ENCODE results near the gene CCL21.

CCL21 gene

GRCh38 chr9:34712140-34712539 is 2.2 kb upstream of the CCL21 start:
- TF ChIP-seq SNAI2 (CRISPR knock-in tag; IDR thresholded peaks at IDR 0.05) (no peak), PPARA (CRISPR knock-in tag; IDR thresholded peaks at IDR 0.05; ENCODE audit: borderline replicate concordance) (no peak), PATZ1 (CRISPR knock-in tag; IDR thresholded peaks at IDR 0.05; ENCODE audit: borderline replicate concordance) (no peak), BACH2 (CRISPR knock-in tag; IDR thresholded peaks at IDR 0.05; ENCODE audit: borderline replicate concordance) (no peak), GLIS3 (CRISPR knock-in tag; IDR thresholded peaks at IDR 0.05) (no peak), TOX (CRISPR knock-in tag; IDR thresholded peaks at IDR 0.05; ENCODE audit: borderline replicate concordance) (no peak), ZFP30 (CRISPR knock-in tag; IDR thresholded peaks at IDR 0.05) (no peak), ARNTL (CRISPR knock-in tag; IDR thresholded peaks at IDR 0.05; ENCODE audit: borderline replicate concordance, low read depth) (no peak), OSR1 (CRISPR knock-in tag; IDR thresholded peaks at IDR 0.05) (no peak), RARB (CRISPR knock-in tag; IDR thresholded peaks at IDR 0.05) (no peak), ZNF70 (CRISPR knock-in tag; IDR thresholded peaks at IDR 0.05) (no peak)
- TF ChIP-seq, protein P1, sequence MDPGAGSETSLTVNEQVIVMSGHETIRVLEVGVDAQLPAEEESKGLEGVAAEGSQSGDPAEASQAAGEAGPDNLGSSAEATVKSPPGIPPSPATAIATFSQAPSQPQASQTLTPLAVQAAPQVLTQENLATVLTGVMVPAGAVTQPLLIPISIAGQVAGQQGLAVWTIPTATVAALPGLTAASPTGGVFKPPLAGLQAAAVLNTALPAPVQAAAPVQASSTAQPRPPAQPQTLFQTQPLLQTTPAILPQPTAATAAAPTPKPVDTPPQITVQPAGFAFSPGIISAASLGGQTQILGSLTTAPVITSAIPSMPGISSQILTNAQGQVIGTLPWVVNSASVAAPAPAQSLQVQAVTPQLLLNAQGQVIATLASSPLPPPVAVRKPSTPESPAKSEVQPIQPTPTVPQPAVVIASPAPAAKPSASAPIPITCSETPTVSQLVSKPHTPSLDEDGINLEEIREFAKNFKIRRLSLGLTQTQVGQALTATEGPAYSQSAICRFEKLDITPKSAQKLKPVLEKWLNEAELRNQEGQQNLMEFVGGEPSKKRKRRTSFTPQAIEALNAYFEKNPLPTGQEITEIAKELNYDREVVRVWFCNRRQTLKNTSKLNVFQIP (CRISPR knock-in tag; IDR thresholded peaks at IDR 0.05; ENCODE audit: borderline replicate concordance, low read depth) = no peak
- TF ChIP-seq, protein P2, sequence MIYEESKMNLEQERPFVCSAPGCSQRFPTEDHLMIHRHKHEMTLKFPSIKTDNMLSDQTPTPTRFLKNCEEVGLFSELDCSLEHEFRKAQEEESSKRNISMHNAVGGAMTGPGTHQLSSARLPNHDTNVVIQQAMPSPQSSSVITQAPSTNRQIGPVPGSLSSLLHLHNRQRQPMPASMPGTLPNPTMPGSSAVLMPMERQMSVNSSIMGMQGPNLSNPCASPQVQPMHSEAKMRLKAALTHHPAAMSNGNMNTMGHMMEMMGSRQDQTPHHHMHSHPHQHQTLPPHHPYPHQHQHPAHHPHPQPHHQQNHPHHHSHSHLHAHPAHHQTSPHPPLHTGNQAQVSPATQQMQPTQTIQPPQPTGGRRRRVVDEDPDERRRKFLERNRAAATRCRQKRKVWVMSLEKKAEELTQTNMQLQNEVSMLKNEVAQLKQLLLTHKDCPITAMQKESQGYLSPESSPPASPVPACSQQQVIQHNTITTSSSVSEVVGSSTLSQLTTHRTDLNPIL (CRISPR knock-in tag; IDR thresholded peaks at IDR 0.05; ENCODE audit: low read depth) = no peak
- TF ChIP-seq, protein P3, sequence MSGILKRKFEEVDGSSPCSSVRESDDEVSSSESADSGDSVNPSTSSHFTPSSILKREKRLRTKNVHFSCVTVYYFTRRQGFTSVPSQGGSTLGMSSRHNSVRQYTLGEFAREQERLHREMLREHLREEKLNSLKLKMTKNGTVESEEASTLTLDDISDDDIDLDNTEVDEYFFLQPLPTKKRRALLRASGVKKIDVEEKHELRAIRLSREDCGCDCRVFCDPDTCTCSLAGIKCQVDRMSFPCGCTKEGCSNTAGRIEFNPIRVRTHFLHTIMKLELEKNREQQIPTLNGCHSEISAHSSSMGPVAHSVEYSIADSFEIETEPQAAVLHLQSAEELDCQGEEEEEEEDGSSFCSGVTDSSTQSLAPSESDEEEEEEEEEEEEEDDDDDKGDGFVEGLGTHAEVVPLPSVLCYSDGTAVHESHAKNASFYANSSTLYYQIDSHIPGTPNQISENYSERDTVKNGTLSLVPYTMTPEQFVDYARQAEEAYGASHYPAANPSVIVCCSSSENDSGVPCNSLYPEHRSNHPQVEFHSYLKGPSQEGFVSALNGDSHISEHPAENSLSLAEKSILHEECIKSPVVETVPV (CRISPR knock-in tag; IDR thresholded peaks at IDR 0.05) = no peak
- ATAC-seq = no peak

DNA sequence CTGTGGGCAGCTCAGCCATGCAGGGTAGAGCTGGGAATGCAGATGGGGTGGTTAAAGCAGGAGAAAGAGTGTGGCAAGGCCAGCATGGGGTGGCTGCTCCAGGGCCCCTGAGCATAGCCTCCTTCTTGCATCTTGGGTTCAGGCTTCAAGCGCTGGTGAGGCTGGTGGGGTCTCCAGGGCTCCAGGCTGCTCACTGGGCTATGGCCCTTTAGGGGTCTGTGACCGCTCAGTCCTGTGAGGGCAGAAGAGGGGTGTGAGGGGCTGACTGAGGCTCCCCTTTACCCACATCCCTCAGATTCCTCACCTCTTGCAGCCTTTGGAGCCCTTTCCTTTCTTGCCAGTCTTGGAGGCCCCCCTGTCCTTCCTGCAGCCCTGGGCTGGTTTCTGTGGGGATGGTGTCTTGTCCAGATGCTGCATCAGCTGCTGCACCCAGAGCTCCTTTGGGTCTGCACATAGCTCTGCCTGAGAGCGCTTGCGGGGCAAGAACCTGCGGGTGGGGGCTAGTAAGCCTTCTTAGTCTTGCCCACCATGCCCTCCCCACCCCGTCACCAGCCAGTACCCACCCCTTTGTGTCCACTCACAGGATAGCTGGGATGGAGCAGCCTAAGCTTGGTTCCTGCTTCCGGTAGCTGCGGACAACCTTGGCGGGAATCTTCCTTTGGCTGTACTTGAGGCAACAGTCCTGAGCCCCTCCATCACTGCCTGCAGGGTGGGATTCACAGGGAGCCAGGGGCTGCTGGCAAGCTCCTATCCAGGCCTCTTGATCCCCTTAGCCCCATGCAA is 549 bp downstream of the CCL21 start:
- ATAC-seq = no peak
- TF ChIP-seq, protein P2 (CRISPR knock-in tag; IDR thresholded peaks at IDR 0.05; ENCODE audit: low read depth) = no peak
- TF ChIP-seq SNAI2 (CRISPR knock-in tag; IDR thresholded peaks at IDR 0.05) = no peak
- no peak for TF ChIP-seq ZNF565 (CRISPR knock-in tag; conservative IDR thresholded peaks at IDR 0.05; ENCODE audit: low read depth)
- no peak for TF ChIP-seq ISL1 (CRISPR knock-in tag; IDR thresholded peaks at IDR 0.05)
- TF ChIP-seq PPARA (CRISPR knock-in tag; IDR thresholded peaks at IDR 0.05; ENCODE audit: borderline replicate concordance) = no peak
- no peak for TF ChIP-seq ZNF70 (CRISPR knock-in tag; IDR thresholded peaks at IDR 0.05)
- no peak for TF ChIP-seq ESRRG (CRISPR knock-in tag; IDR thresholded peaks at IDR 0.05)

- TF ChIP-seq ZNF70 (CRISPR knock-in tag; IDR thresholded peaks at IDR 0.05) (no peak), OSR1 (CRISPR knock-in tag; IDR thresholded peaks at IDR 0.05) (no peak), ISL1 (CRISPR knock-in tag; IDR thresholded peaks at IDR 0.05) (no peak), ZNF8 (CRISPR knock-in tag; IDR thresholded peaks at IDR 0.05) (no peak), ZFP30 (CRISPR knock-in tag; IDR thresholded peaks at IDR 0.05) (no peak), ARNTL (CRISPR knock-in tag; IDR thresholded peaks at IDR 0.05; ENCODE audit: borderline replicate concordance, low read depth) (no peak)
- TF ChIP-seq, protein P2 (CRISPR knock-in tag; IDR thresholded peaks at IDR 0.05; ENCODE audit: low read depth) = no peak
- no peak for ATAC-seq
Observed at GRCh38 chr9:34707130-34707529, 2.8 kb downstream of the CCL21 start.
